Measurements from ENCODE around the gene TDRD9. TPM values are rescaled to one million over a fixed set of nuclear protein-coding genes. Genes with fewer than 3 reads are reported as not detected.
A peak's percentile ranks its signal among the peaks of the same experiment; 100 is the strongest.

The TDRD9 gene
- total RNA-seq, 1 donor from 2014 or later, result 5.4 TPM

DNA sequence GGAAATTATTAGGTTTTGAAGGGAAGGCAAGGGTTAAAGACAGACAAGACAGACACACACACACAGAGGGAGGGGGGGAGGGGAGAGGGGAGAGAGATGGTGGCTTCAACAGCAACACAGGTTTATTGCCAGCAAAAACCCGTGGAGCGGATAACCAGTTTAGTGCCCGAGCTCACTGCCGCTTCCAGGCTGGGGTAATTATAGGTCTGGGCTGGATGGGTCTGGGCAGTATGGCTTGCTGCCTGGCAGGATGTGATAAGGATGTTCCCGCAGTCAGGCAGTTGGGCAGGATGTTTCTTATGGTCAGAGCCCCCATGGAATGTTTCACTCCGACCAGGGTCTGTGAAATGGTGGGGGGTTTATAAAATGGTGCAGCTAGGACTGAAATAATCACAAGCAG is 4.4 kb upstream of the TDRD9 start:
- DNase-seq (ENCODE audit: low spot score), result no peak

DNA sequence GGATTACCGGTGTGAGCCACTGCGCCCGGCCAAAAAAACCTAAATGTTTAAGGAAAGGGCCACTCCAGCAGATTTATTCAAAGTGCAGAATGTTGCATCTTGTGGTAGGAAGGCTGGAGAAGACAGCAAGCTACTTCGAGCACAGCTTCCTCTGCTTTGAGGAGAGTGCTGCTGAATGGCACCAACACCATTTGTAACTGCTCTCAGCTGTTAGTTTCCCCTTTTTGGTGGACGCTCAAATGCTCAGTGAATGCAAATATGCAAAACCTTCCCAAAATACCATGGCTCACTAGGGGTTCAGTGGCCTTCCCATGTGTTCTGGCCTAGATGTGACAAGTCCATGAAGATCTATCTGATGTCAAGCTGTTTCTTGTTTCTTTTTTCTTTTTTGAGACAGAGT is 2.9 kb upstream of the TDRD9 start:
- DNase-seq (ENCODE audit: low spot score), result no peak

DNA sequence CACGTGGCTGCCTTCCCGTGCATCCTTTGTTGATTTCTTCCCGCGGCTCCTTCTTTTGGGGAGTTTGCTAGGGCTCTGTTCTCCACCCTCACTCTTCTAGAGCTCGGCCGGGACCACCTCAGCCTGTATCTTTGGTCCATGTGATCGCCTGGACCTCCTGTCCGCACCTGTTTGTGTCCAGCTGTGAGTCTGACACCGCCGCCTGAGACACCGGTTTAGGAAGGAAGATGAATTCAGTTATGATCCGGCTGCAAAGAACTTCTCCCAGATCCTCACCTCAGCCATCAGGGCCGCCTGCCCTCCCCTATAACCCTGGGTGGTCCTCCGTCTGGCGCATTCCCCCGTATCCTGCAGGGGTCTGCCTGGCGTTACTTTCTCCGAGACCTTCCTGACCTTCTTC is 690 bp upstream of the TDRD9 start:
- DNase-seq (ENCODE audit: low spot score), result no peak

DNA sequence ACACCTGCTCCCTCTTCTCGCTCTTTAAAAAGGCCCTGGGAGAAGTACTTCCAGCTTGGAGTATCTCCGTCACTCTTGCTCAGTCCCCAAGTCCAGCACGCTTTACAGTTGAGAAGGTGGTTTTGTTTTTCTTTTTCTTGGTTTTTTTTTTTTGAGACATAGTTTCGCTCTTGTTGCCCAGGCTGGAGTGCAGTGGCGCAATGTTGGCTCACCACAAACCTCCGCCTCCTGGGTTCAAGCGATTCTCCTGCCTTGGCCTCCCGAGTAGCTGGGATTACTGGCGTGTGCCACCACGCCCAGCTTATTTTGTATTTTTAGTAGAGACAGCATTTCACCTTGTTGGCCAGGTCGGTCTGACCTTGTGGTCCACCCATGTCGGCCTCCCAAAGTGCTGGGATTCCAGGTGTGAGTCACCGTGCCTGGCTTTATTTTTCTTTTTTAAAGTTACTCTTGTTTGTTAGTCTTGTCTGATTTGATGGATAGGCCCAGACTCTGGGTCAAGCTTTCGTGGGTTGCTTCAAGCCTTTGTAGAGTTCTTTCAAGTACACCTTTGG is 1.9 kb downstream of the TDRD9 start:
- DNase-seq (ENCODE audit: low spot score), result no peak

DNA sequence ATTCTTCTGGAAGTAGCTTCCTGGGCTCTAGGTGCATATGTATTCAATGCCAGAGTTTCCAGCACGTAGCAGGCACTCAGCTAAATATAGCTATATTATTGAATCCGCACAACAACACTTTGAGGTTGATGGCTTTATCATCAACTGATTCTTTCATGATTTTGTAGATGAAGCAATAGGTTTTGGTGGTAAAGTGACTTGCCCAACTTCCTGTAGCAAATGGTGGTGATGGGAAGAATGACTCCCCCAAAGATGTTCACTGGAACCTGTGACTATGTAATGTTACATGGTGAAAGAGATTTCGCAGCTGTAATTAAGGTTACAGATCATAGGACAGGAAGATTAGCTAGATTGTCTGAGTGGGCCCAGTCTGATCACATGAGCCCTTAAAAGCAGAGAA is 3.2 kb downstream of the TDRD9 start:
- DNase-seq (ENCODE audit: low spot score), result no peak

DNA sequence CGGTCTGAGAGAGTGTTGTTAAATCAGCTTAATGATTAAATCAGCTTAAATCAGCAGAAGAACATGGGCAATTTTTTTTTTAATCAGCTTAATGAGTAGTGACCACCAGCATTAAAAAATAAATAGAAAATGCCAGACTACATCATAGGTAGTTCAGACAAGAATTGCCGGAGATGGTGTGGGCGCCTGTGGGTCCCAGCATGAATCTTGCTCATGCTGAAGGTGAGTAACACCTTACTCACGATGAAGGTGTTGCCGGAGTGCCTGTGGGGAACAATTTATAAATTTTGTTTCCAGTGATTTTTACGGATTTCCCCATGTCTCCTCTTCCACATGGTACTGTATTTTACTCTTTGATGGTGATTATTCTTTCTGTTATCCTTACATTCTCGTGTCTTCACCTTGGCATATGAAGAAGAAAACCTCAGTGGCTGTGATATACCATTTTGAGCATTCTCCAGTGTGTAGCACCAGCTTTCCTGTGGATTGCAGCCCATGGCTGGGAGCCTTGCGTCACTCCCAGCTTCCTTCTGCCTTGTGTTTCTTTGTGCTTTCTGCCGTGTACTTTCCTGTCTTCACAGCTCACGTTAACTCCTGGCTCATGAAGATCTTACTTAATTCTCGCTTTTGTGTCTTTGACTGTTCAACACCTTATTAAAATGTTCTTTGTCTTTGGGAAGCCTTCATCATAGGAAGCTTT is 4.7 kb downstream of the TDRD9 start:
- DNase-seq (ENCODE audit: low spot score), result no peak

DNA sequence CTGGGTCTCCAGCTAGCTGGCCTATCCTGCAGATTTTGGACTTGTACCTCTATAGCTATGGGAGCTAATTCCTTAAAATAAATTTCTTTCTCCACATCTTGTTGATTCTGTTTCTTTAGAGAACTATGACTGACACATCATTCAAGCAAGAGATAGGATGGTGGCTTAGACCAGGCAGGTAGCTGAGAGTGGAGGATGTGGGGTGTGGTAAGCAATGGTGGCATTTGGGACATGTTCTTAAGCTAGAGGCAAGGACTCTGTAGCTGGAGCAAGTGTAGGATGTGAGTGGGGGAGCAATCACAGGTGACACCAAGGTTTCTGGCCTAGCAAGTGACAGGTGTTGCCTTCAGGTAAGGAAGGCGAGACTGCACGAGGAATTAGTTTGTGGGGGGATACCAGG is 6.8 kb downstream of the TDRD9 start:
- DNase-seq (ENCODE audit: low spot score), result no peak

DNA sequence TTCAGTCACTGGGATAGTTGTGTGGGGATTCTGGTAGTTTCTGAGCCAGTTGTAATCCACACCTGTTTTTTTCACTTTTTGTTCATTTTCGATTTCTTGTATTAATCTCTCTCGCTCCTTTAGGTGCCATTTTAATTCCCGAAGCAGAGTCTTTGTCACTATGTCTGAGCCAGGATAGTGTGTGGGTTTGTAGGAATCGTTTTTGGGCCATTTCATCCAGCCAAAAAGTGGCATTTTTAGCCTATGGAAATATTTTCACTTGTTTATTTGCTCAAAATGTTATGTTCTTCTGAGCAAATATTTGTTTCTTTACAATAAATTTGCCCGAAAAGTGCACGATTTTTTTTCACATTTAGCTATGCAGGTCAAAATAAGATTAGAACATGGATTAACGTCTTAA is 13.2 kb downstream of the TDRD9 start:
- no peak for DNase-seq (ENCODE audit: low spot score)

DNA sequence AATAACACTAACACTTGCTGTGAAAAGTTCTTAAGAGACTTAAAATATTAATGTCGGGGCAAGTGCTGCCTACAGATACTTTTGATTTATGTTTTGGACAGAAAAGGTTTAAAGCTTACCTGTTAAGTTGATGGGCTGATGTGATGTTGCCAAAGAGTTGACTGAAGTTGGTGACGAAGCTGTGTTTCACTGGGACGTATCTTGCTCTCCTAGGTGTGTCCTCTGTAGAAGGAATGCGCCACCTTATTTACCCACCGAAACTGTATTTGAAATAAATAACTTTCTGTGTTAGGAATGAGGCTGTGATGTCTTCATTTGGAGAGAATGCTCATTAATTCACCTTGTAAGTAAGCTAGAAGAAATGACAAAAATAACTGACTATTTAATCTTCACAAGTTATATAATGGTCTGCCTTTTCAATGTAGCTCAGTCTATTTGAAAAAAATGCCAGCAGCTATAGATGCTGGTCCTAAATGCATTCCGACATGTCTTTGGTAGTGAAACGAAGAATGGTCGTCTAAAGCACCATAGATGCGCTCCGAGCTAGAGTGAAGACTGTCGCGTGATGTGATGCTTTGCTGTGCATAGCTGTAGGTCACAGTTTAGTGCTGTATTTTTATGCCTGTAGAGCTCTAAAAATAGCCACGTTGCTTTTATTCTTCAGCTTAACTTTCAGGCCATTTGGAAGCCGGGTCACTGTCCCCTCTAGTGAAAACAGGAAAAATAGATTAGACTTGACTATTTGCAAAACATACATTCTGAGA is 13.9 kb downstream of the TDRD9 start, which contains the start of gene RD3L:
RD3L (minus strand) TSS at position 557 of the 764 bp plus-strand sequence. CDS start 834 bp downstream, outside the sequence.
- no peak for DNase-seq (ENCODE audit: low spot score)

DNA sequence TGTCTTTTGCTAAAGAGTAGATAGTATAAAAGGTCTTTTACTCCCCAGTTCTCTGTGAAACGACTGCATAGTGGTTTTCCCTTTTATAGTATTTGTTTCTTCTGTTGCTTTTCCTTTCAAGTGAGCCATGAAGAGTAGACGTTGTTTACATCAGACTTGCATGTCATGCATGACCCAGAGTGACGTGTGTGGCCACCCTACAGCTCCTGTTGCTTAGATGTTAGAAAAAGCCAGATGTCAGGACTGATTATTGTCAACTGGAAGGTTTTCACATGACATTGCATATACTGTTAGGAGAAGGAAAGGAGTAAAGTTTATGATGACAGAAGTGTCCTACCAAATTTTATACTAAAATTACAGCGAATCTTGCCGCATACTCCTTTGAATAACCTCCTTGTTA is 15.4 kb downstream of the TDRD9 start:
- DNase-seq (ENCODE audit: low spot score), result no peak

DNA sequence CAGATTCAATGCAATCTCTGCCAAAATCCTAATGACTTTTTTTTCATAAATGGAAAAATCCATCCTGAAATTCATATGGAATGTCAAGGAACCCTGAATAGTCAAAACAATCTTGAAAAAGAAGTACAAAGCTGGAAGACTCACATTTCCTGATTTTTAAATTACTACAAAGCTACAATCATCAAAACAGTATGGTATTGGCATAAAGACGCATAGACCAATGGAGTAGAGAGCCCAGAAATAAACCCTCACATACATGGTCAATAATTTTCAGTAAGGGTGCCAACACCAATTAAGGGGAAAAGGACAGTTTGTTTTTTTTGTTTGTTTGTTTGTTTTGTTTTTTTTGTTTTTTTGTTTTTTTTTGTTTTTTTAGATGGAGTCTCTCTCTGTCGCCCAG is 18.7 kb downstream of the TDRD9 start:
- no peak for DNase-seq (ENCODE audit: low spot score)

DNA sequence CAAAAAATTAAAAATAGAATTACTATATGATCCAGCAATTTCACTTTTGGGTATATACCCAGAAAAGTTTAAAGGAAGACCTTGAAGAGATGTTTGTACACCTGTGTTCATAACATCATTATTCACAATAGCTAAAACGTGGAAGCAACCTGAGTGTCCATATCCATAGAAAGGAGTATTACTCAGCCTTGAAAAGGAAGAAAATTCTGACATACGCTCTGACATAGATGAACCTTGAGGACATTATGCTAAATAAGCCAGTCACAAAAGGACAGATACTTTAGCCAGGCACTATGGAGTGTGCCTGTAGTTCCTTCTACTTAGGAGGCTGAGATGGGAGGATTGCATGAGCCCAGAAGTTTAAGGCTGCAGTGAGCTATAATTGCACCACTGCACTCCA is 20.2 kb downstream of the TDRD9 start:
- DNase-seq (ENCODE audit: low spot score), result no peak

DNA sequence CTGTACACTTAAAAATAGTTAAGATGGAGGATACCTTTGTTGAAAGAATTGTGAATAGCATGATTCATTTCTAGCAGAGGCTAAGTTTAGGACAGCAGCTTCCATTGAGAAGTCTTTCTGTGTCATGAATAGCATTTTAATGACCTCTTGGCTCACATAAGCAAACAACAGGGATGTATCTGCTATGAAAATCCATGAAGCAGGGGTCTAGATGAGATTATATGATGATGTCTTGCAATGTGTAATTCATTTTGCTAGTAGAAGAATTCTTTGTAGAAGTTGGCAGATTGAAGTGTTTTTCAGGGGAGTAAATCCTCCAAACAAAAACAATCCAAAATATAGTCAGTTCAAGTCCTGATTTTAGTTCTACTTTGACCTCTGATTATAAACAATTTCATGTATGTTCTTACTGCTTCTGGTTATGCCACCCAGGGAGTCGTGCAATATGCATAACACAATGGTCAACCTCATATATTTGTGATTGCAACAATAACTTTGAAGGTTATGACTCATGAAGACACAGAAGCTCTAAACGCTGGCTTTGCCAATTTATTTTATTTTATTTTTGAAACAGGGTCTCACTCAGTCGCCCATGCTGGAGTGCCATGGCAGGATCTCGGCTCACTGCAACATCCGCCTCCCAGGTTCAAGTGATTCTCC is 21.0 kb downstream of the TDRD9 start:
- no peak for DNase-seq (ENCODE audit: low spot score)

DNA sequence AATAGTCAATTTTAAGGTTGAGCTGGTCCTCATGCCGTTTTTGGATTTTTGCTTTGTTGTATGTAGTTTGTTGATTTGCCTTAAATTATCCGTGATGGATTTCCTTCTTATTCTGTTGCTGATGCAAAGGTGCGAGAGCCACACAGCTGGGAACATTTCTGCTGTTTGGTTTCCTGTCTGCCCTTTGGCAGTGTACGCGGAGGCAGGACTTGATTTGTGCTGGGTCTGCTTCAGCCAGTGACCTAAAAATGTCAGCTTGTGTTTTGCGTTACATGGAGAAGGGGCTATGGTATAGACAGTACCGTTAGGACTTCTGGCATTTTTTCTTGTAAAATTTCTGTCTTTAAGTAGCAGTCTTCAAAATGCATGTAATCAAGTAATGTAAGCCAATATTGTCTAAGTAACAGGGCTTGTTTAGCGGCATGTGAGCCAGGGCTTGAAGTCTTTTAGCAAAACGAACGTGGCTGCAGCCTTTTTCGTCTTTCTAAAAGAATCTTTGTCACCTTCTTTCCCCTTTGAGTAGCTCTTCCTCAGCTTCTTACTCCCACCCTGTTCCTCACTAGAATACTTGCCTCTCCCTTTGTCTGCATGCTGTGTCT is 32.3 kb downstream of the TDRD9 start:
- DNase-seq (ENCODE audit: low spot score), result no peak

DNA sequence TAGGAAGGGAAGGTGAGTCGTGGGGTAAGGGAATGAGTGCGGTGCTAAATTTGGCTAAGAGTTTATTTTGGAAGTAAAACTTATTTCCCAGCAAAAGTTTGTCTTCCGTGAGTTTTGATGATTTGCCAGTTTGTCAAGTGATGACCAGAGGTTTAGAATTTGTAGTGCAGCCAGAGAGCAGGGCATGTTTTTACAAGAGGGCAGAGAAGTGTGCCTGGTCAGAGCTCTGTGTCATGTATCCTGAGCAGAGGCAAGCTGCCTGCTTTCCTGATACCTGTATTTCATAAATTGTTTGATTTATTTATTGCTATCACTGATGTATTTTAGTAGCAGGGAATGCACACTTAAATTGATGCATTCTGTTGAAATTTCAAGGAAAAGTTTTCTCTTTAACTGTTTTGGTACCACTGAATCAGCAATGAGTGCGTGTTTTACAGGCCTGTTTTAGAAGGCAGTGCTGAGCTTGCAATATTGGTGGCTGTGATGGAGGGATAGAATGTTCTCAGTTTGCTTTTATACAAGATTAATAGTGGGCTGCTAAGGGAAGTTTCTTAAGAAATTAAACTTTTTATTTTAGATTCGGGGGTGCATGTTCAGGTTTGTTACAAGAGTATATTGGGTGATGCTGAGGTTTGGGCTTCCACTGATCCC is 33.8 kb downstream of the TDRD9 start:
- no peak for DNase-seq (ENCODE audit: low spot score)

DNA sequence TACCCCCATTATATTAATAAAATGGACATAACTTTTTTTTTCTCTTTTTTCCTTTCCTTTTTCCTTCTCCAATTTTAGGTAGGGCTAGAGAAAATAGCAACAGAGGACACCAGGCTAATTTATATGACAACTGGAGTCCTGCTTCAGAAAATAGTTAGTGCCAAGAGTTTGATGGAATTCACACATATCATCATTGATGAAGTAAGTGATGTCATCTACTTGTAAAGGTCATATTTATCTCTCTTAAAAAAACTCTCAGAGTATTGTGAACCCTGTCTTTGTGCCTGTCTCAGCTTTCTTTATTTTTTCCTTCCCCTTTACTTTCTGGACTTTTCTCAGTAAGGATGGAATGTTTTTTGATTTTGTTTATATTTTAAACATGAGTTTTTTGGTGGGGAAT is 38.4 kb downstream of the TDRD9 start:
- no peak for DNase-seq (ENCODE audit: low spot score)

DNA sequence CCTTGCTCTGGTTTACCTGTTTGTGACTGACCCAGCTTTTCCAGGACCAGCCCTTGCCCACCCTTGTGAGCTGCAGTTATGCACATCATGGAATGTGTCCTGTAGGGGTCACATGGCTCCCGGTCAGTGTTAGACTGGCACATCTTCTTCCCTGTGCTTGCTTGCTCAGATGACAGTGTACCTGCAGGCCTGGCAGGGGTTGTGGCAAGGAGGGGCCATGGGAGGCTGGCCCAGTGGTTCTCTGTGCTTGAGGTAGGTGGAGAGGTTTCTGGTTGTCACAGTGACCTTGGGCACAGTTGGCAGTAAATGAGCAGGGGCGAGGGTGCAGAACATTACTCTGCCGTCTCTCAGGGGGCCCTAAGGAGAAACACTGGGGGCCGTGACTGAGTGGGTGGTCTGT is 41.7 kb downstream of the TDRD9 start:
- DNase-seq (ENCODE audit: low spot score), result no peak

DNA sequence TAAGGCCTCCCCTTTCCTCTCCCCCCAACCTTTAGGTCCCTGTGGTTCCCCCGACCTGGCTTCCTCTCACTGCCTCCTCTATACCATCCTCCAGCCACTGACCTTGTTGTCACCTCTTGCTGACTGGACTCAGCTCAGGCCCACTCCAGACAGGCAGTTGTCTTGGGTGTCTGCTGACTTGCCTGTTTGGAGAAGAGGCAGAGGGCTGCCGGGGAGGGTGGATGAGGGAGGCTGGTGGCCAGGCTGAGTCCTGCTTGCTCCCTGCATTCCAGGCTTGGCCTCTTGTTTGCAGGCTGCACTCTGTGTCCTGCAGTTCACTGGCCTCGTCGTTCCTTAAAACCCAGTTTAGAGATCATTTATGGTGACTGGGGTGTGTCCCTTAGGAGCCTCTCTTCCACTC is 45.1 kb downstream of the TDRD9 start:
- DNase-seq (ENCODE audit: low spot score), result no peak

DNA sequence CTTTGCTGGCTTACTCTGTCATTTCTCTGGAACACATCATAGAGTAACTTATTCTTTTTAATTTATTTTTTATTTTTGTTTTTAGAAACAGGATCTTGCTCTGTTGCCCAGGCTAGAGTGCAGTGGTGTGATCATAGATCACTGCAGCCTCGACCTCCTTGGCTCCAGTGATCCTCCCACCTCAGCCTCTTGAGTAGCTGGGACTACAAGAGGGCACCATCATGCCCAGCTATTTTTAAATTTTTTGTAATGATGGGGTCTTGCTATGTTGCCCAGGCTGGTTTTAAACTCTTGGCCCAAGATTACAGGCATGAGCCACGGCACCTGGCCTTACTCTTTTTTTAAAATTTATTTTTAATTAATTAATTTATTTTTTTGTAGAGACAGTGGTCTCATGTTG is 46.3 kb downstream of the TDRD9 start:
- no peak for DNase-seq (ENCODE audit: low spot score)

DNA sequence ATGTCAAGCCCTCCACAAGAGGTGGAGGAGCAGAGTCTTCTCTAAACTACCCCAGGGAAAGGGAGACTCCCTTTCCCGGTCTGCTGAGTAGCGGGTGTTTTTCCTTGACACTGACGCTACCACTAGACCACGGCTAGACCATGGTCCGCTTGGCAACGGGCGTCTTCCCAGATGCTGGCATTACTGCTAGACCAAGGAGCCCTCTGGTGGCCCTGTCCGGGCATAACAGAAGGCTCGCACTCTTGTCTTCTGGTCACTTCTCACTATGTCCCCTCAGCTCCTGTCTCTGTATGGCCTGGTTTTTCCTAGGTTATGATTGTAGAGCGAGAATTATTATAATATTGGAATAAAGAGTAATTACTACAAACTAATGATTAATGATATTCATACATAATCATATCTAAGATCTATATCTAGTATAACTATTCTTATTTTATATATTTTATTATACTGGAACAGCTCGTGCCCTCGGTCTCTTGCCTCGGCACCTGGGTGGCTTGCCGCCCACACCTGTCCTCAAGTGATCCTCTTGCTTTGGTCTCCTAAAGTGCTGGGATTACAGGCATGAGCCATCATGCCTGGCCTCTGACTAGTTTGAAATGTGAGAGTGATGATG is 52.5 kb downstream of the TDRD9 start:
- DNase-seq (ENCODE audit: low spot score), result peak; percentile 85

DNA sequence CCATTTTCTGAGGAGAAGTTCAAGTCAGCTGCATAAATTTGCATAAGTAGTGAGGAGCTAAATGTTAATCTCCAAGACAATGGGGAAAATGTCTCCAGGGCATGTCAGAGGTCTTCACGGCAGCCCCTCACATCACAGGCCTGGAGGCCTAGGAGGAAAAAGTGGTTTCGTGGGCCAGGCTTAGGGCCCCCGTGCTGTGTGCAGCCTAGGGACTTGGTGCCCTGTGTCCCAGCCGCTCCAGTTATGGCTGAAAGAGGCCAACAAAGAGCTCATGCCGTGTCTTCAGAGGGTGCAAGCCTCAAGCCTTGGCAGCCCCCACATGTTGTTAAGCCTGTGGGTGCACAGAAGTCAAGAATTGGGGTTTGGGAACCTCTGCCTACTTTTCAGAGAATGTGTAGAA is 55.9 kb downstream of the TDRD9 start:
- DNase-seq (ENCODE audit: low spot score), result no peak

Data from mesenteric fat pad (tissue), 1 donor.